OCI-LY7 (cell line): Measurements from ENCODE around the gene ZNF532. TPM values are rescaled to one million over a fixed set of nuclear protein-coding genes. Genes with fewer than 3 reads are reported as not detected.

Experiments used
- BruUV-seq: library from RNA; stranded (reverse); fragments of 400-500 nt; replicated peaks from 2 replicates; lab custom pipeline; 2021; lab: Mats Ljungman, UMichigan
- CTCF ChIA-PET: fragments of 300-600 bp; sonication (Branson Sonifier 250); formaldehyde crosslinking; loops from one replicate; lab custom pipeline; 2022; ENCODE audit warnings: antibody characterized with exemption; ENCODE audit not compliant: unreplicated experiment; lab: Charles Lee
- POLR2A ChIA-PET: fragments of 300-600 bp; sonication (Branson Sonifier 250); formaldehyde crosslinking; loops from one replicate; lab custom pipeline; 2022; ENCODE audit warnings: antibody characterized with exemption; lab: Charles Lee
- DNase-seq: peaks from one replicate; pipeline ENCODE4 v3.0.0-alpha.2; 2015; ENCODE audit warnings: low spot score
- H2AFZ ChIP-seq: fragments of 200-600 bp; sonication (generic), shearing (Covaris generic); 2 replicates; pipeline ENCODE4 v1.6.1; 2014; ENCODE audit warnings: mild to moderate bottlenecking, antibody characterized with exemption, low read length, moderate library complexity
- H3K27ac ChIP-seq: fragments of 200-600 bp; sonication (generic); 2 replicates; pipeline ENCODE4 v1.5.1; 2014; ENCODE audit warnings: mixed run types, low read depth, mild to moderate bottlenecking, moderate library complexity, low read length, inconsistent platforms; ENCODE audit not compliant: poor library complexity, severe bottlenecking
- H3K36me3 ChIP-seq: fragments of 200-600 bp; sonication (generic); 2 replicates; pipeline ENCODE4 v1.6.1; 2014; ENCODE audit warnings: mild to moderate bottlenecking, antibody characterized with exemption, low read length, moderate library complexity, mixed read lengths; ENCODE audit not compliant: insufficient read depth
- H3K4me1 ChIP-seq: fragments of 200-600 bp; sonication (generic); 2 replicates; pipeline ENCODE4 v1.5.1; 2014; ENCODE audit warnings: mild to moderate bottlenecking, low read length; ENCODE audit not compliant: insufficient read depth, poor library complexity, severe bottlenecking
- H3K4me2 ChIP-seq: fragments of 200-600 bp; sonication (generic); 2 replicates; pipeline ENCODE4 v1.6.1; 2014; ENCODE audit warnings: mild to moderate bottlenecking, low read length
- H3K4me3 ChIP-seq: fragments of 200-600 bp; sonication (generic); 2 replicates; pipeline ENCODE4 v1.5.1; 2014; ENCODE audit warnings: mild to moderate bottlenecking, low read depth, low read length; ENCODE audit not compliant: poor library complexity, severe bottlenecking
- H3K79me2 ChIP-seq: fragments of 200-600 bp; sonication (generic); 2 replicates; pipeline ENCODE4 v1.6.1; 2016; ENCODE audit warnings: low read depth, mild to moderate bottlenecking, low read length, moderate library complexity, mixed read lengths; ENCODE audit not compliant: insufficient read depth
- H3K9me2 ChIP-seq: fragments of 200-600 bp; sonication (generic); 2 replicates; pipeline ENCODE4 v1.6.1; 2016; ENCODE audit warnings: mild to moderate bottlenecking, low read length, mixed read lengths; ENCODE audit not compliant: insufficient read depth
- H3K9me3 ChIP-seq: fragments of 200-600 bp; sonication (generic); 2 replicates; pipeline ENCODE4 v1.6.1; 2014; ENCODE audit warnings: mild to moderate bottlenecking, mixed run types, low read length, mixed read lengths
- H4K20me1 ChIP-seq: fragments of 200-600 bp; sonication (generic); 2 replicates; pipeline ENCODE4 v1.6.1; 2014; ENCODE audit warnings: mild to moderate bottlenecking, antibody characterized with exemption, low read length, moderate library complexity, mixed read lengths; ENCODE audit not compliant: insufficient read depth
- EZH2phosphoT487 ChIP-seq: fragments of 200-600 bp; sonication (generic); IDR thresholded peaks from 2 replicates; pipeline ENCODE4 v1.6.1; 2018; ENCODE audit warnings: low read depth, borderline replicate concordance, mild to moderate bottlenecking, mixed run types, antibody characterized with exemption, low read length, moderate library complexity, mixed read lengths
- intact Hi-C: fragments of 100-400 bp; cut with micrococcal nuclease; formaldehyde crosslinking; loops from one replicate; pipeline ENCODE4 v1.10.0; 2022; ENCODE audit not compliant: unreplicated experiment
- total RNA-seq, 2 experiments: library from RNA; depleted of rRNA in 1 of 2; stranded (reverse); fragments of >200 nt in 1 of 2; shearing (Covaris generic) in 1 of 2; gene quantifications; 2 replicates each; pipeline ENCODE4 v1.2.3, GENCODE V29; 2014 to 2022
- TF ChIP-seq, protein P1 (sequence below): fragments of 200-600 bp; sonication (generic); conservative IDR thresholded peaks from 2 replicates; pipeline ENCODE4 v1.5.1; 2014; ENCODE audit warnings: mild to moderate bottlenecking, antibody characterized with exemption, low read length, moderate library complexity, mixed read lengths

The ZNF532 gene
- total RNA-seq, 2 experiments from 2014 or later = 10.4 to 18.7 TPM

GRCh38 chr18:58922995-58923394, 58.3 kb downstream of the ZNF532 start:
- TF ChIP-seq, protein P1, sequence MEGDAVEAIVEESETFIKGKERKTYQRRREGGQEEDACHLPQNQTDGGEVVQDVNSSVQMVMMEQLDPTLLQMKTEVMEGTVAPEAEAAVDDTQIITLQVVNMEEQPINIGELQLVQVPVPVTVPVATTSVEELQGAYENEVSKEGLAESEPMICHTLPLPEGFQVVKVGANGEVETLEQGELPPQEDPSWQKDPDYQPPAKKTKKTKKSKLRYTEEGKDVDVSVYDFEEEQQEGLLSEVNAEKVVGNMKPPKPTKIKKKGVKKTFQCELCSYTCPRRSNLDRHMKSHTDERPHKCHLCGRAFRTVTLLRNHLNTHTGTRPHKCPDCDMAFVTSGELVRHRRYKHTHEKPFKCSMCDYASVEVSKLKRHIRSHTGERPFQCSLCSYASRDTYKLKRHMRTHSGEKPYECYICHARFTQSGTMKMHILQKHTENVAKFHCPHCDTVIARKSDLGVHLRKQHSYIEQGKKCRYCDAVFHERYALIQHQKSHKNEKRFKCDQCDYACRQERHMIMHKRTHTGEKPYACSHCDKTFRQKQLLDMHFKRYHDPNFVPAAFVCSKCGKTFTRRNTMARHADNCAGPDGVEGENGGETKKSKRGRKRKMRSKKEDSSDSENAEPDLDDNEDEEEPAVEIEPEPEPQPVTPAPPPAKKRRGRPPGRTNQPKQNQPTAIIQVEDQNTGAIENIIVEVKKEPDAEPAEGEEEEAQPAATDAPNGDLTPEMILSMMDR = no peak
- TF ChIP-seq EZH2phosphoT487 = no peak
- no peaks in the 10 kb centered on the region for H3K9me2 ChIP-seq
- CTCF ChIA-PET = no interaction called here
- H3K4me2 ChIP-seq = no peak overlapping the region
- H3K36me3 ChIP-seq = peaks cover 23% of the 10 kb centered on the region
- no peak overlapping the region for H2AFZ ChIP-seq
- H4K20me1 ChIP-seq = no peaks in the 10 kb centered on the region
- intact Hi-C loops = no loop called here
- BruUV-seq = no TSS peak
- H3K27ac ChIP-seq = no peak overlapping the region
- no peaks in the 10 kb centered on the region; the same call in 1 of the 2 replicates for H3K9me3 ChIP-seq
- H3K4me3 ChIP-seq = no peak overlapping the region
- H3K4me1 ChIP-seq = no peaks in the 10 kb centered on the region
- POLR2A ChIA-PET = no interaction called here
- no peaks in the 10 kb centered on the region for H3K79me2 ChIP-seq
- no peak for DNase-seq

- DNase-seq = no peak
- no peak overlapping the region for H3K4me3 ChIP-seq
- no peak overlapping the region for H3K4me2 ChIP-seq
- H3K79me2 ChIP-seq = no peaks in the 10 kb centered on the region
- H3K9me3 ChIP-seq = no peaks in the 10 kb centered on the region; the same call in 1 of the 2 replicates
- intact Hi-C loops = no loop called here
- ChIA-PET POLR2A (no interaction called here), CTCF (no interaction called here)
- no peak for TF ChIP-seq EZH2phosphoT487
- peaks cover 2% of the 10 kb centered on the region for H3K4me1 ChIP-seq
- BruUV-seq = no TSS peak
- H3K27ac ChIP-seq = no peak overlapping the region
- no peaks in the 10 kb centered on the region for H4K20me1 ChIP-seq
- no peak overlapping the region for H2AFZ ChIP-seq
- H3K9me2 ChIP-seq = no peaks in the 10 kb centered on the region
- peaks cover 23% of the 10 kb centered on the region for H3K36me3 ChIP-seq
Observed at GRCh38 chr18:58924473-58924872, 59.8 kb downstream of the ZNF532 start.

DNA sequence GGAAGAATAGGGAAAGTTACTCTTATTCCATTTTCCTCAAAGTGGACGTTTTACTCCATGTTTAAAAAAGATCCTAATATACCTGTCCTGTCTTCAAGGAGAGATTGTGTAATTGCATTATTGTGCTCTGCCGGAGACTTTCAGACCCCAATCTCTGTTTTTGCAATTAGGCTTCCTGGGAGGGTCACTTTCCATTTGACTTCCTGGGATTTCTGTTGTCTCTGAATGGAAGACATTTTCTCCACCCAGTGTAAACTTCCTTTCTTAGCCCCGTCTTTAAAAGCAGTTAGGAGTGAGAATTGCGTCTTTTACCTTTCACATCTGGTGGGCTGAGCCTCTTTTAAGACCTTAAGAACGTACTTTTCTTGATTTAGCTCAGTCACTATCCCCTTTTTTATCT, 63.0 kb downstream of the ZNF532 start:
- Histone ChIP-seq H3K9me2 (no peaks in the 10 kb centered on the region), H2AFZ (no peak overlapping the region), H3K4me2 (no peak overlapping the region), H3K9me3 (no peaks in the 10 kb centered on the region; the same call in 1 of the 2 replicates), H3K27ac (no peak overlapping the region), H3K4me3 (no peak overlapping the region), H4K20me1 (no peaks in the 10 kb centered on the region), H3K36me3 (peaks cover 20% of the 10 kb centered on the region), H3K79me2 (no peaks in the 10 kb centered on the region), H3K4me1 (peaks cover 9% of the 10 kb centered on the region)
- no peak for DNase-seq
- ChIA-PET CTCF (no interaction called here), POLR2A (no interaction called here)
- intact Hi-C loops = no loop called here
- TF ChIP-seq, protein P1 = no peak
- no peak for TF ChIP-seq EZH2phosphoT487
- no TSS peak for BruUV-seq
